ENCODE measurements around the gene DNAH10.
"Not testable (repeated sequence)": the region's sequence is repeated elsewhere in the genome, so short reads cannot be mapped to it uniquely, and the experiment has no call there.

Gene DNAH10

GRCh38 chr12:123748661-123749060, 13.4 kb upstream of the DNAH10 start:
- no peak for DNase-seq (ENCODE audit: low spot score)

- no peak for DNase-seq (ENCODE audit: low spot score)
Observed at GRCh38 chr12:123749355-123749754, 12.7 kb upstream of the DNAH10 start.

- no peak for DNase-seq (ENCODE audit: low spot score)
Observed at GRCh38 chr12:123750159-123750656, 11.9 kb upstream of the DNAH10 start.

GRCh38 chr12:123752046-123752445, 10.1 kb upstream of the DNAH10 start:
- no peak for DNase-seq (ENCODE audit: low spot score)

GRCh38 chr12:123754041-123754772, 7.9 kb upstream of the DNAH10 start:
- no peak for DNase-seq (ENCODE audit: low spot score)

GRCh38 chr12:123757561-123757960, 4.5 kb upstream of the DNAH10 start:
- no peak for DNase-seq (ENCODE audit: low spot score)

GRCh38 chr12:123760267-123760938, 1.7 kb upstream of the DNAH10 start:
- no peak for DNase-seq (ENCODE audit: low spot score)

GRCh38 chr12:123762715-123763052, 583 bp downstream of the DNAH10 start:
- no peak for DNase-seq (ENCODE audit: low spot score)

- no peak for DNase-seq (ENCODE audit: low spot score)
Observed at GRCh38 chr12:123763093-123763492, 992 bp downstream of the DNAH10 start.

- no peak for DNase-seq (ENCODE audit: low spot score)
Observed at GRCh38 chr12:123764109-123764508, 2.0 kb downstream of the DNAH10 start.

GRCh38 chr12:123765504-123766035, 3.5 kb downstream of the DNAH10 start:
- no peak for DNase-seq (ENCODE audit: low spot score)

DNA sequence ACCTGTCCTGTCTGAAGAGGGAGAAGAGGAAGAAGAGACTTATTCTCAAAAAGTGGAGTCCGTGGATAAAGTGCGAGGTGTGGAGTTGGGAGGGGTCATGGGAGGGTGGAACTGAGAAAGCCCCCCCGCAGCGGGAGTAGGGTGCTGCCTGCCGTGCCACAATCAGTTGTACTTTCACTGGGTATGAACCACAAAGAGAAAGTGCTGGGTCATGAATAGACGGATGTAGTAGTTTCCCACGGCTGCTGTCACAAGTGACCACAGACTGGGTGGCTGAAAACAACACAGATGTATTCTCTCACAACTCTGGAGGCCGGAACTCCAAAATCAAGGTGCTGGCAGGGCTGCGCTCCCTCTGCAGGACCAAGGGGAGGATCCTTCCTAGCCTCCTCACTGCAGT, 5.5 kb downstream of the DNAH10 start:
- no peak for DNase-seq (ENCODE audit: low spot score)

GRCh38 chr12:123771261-123771660, 9.2 kb downstream of the DNAH10 start:
- DNase-seq (ENCODE audit: low spot score), result no peak

GRCh38 chr12:123772074-123772473, 10.0 kb downstream of the DNAH10 start:
- DNase-seq (ENCODE audit: low spot score), result no peak

DNA sequence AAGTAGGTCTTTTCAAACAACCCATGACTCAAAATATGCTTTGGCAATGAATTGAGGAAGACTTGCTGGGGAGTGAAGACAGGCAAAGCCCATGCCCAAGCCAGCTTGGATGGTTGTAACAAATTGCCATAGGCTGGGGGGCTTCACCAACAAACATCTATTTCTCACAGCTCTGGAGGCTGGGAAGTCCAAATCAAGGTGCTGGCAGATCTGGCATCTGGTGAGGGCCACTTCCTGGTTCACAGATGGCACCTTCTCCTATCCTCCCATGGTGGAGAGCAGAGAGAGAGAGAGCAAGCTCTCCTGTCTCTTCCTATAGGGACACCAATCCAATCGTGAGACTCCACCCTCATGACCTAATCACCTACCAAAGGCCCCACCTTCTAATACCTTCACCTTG, 11.3 kb downstream of the DNAH10 start:
- DNase-seq (ENCODE audit: low spot score), result no peak

GRCh38 chr12:123779551-123779950, 17.4 kb downstream of the DNAH10 start:
- DNase-seq (ENCODE audit: low spot score), result no peak

GRCh38 chr12:123782997-123783792, 21.1 kb downstream of the DNAH10 start:
- DNase-seq (ENCODE audit: low spot score), result no peak

DNA sequence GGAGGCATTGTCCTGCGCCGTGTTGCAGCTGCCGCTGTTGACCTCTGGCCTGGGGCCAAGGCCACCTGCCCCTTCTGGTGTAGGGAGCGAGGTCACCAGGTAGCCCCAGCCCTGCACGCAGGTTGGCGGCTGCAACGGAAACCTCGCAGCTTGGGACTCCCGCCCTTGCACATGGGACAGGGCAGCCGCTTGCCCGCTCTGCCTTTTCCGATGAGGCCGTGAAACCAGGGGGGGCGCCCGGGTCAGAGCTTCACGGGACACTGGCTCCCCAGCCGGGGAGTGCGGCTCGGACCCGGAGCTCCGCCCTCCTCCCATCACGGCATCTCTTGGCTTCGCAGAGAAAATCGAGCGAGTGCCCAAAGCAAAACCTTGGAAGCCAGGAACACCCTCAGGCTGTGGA, 25.4 kb downstream of the DNAH10 start:
- DNase-seq (ENCODE audit: low spot score), result no peak

GRCh38 chr12:123788541-123788940, 26.4 kb downstream of the DNAH10 start:
- no peak for DNase-seq (ENCODE audit: low spot score)

DNA sequence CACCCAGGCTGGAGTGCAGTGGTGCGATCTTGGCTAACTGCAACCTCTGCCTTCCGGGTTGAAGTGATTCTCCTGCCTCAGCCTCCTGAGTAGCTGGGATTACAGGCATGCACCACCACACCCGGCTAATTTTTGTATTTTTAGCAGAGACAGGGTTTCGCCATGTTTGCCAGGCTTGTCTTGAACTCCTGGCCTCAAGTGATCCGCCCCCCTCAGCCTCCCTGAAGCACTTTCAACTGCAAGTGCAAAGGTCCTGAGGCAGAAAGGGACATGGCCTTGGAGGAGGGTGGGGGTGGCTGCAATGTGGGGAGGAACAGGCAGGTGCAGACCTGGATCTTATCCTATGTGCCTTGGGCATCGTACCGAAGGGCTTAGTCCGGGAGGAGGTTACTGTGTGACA, 27.3 kb downstream of the DNAH10 start:
- DNase-seq (ENCODE audit: low spot score), result not testable (repeated sequence)

DNA sequence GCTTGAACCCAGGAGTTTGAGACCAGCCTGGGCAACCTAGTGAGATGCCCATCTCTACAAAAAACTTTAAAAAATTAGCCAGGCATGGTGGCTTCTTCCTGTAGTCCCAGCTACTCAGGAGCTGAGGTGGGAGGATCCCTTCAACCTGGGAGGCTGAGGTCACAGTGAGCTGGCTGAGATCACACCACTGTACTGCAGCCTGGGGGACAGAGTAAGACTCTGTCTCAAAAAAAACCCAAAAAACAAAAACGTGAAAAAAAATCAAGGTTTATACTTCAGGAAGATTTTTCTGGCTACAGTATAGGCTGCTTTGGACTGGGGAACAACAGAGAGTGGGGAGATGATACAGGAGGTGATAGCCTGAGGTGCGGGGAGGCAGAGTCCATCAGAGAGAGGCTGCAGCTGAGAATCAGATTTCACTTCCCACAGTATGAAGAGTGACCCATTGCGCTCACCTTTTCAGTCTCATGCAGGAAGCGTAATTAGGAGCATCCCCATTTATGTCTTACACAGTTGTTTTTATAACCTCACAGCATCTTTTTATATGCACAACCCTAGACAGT, 28.9 kb downstream of the DNAH10 start:
- DNase-seq (ENCODE audit: low spot score), result no peak

GRCh38 chr12:123794027-123794426, 31.9 kb downstream of the DNAH10 start:
- no peak for DNase-seq (ENCODE audit: low spot score)
